Right renal cortex interstitium (tissue), 3 donors: ENCODE results near the gene CHIC1. TPM values are rescaled to one million over a fixed set of nuclear protein-coding genes. Genes with fewer than 3 reads are reported as not detected.

ENCODE experiments used
- DNase-seq, 3 donors: peaks; one replicate each; pipeline ENCODE4 v3.0.0-alpha.2; 2013; ENCODE audit warnings: low read depth in 3 of 3, low spot score in 2 of 3
- polyA plus RNA-seq, 3 donors: library from polyadenylated mRNA; unstranded; fragments of 120-200 nt; gene quantifications; one replicate each; pipeline ENCODE4 v1.2.1, GENCODE V29; 2013; ENCODE audit not compliant: insufficient read length in 3 of 3

CHIC1 gene
- polyA plus RNA-seq, 3 donors: 10.0 to 10.9 (median 10.4) TPM

GRCh38 chrX:73728602-73729001 is 165.6 kb downstream of the CHIC1 start:
- DNase-seq: no peak

Other genes with a start within 250 kb of the CHIC1 start
- gene CDX4, start 116.1 kb upstream of the CHIC1 start, polyA plus RNA-seq: not detected